ENCODE results near the gene STK32C.
"Not testable (repeated sequence)": the region's sequence is repeated elsewhere in the genome, so short reads cannot be mapped to it uniquely, and the experiment has no call there.

Gene STK32C

GRCh38 chr10:132307823-132308586 lies at the start of gene STK32C:
Gene STK32C, minus strand, starts transcription at chr10:132307950. Its CDS starts 117 bp downstream, at chr10:132307833.
- H3K36me3 ChIP-seq (ENCODE audit: control insufficient read depth, insufficient read depth, low read length) = no peaks in the 10 kb centered on the region
- peaks cover 2% of the 10 kb centered on the region; the same call in 1 of the 2 replicates for H3K9me3 ChIP-seq (ENCODE audit: control insufficient read depth, insufficient read depth, low read length)
- no peak within 1 kb of the TSS for H3K27ac ChIP-seq (ENCODE audit: low read length)
- H3K4me3 ChIP-seq (ENCODE audit: low read length) = peak within 1 kb of the TSS; percentile 82
- H3K27me3 ChIP-seq (ENCODE audit: control insufficient read depth, insufficient read depth, low read length) = peaks cover 14% of the 10 kb centered on the region; the same call in 1 of the 2 replicates
- H3K4me1 ChIP-seq (ENCODE audit: control insufficient read depth, insufficient read depth, low read length) = peaks cover 3% of the 10 kb centered on the region
- no peak for DNase-seq (ENCODE audit: low read depth, low spot score)
- no CpG with 5 or more reads among the region's 84 CpGs for WGBS (ENCODE audit: insufficient coverage, insufficient read length)

- DNase-seq (ENCODE audit: low read depth, low spot score) = no peak
- no peak overlapping the region for H3K27ac ChIP-seq (ENCODE audit: low read length)
- no peaks in the 10 kb centered on the region for H3K4me1 ChIP-seq (ENCODE audit: control insufficient read depth, insufficient read depth, low read length)
- H3K9me3 ChIP-seq (ENCODE audit: control insufficient read depth, insufficient read depth, low read length) = no peaks in the 10 kb centered on the region
- no peaks in the 10 kb centered on the region for H3K27me3 ChIP-seq (ENCODE audit: control insufficient read depth, insufficient read depth, low read length)
- no peaks in the 10 kb centered on the region; the same call in 1 of the 2 replicates for H3K36me3 ChIP-seq (ENCODE audit: control insufficient read depth, insufficient read depth, low read length)
- no peak overlapping the region for H3K4me3 ChIP-seq (ENCODE audit: low read length)
- no CpG with 5 or more reads among the region's 12 CpGs for WGBS (ENCODE audit: insufficient coverage, insufficient read length)
These were observed 49.0 kb upstream of the STK32C start for GRCh38 chr10:132356621-132357195.

- no CpG with 5 or more reads among the region's 13 CpGs for WGBS (ENCODE audit: insufficient coverage, insufficient read length)
- Histone ChIP-seq H3K27ac (ENCODE audit: low read length) (no peak overlapping the region), H3K4me1 (ENCODE audit: control insufficient read depth, insufficient read depth, low read length) (no peaks in the 10 kb centered on the region), H3K36me3 (ENCODE audit: control insufficient read depth, insufficient read depth, low read length) (no peaks in the 10 kb centered on the region; the same call in 1 of the 2 replicates), H3K27me3 (ENCODE audit: control insufficient read depth, insufficient read depth, low read length) (no peaks in the 10 kb centered on the region), H3K9me3 (ENCODE audit: control insufficient read depth, insufficient read depth, low read length) (no peaks in the 10 kb centered on the region), H3K4me3 (ENCODE audit: low read length) (no peak overlapping the region)
- no peak for DNase-seq (ENCODE audit: low read depth, low spot score)
These were observed 48.0 kb upstream of the STK32C start for GRCh38 chr10:132355754-132356153.

GRCh38 chr10:132355297-132355696 lies 47.5 kb upstream of the STK32C start:
- no peak overlapping the region for H3K27ac ChIP-seq (ENCODE audit: low read length)
- no peak for DNase-seq (ENCODE audit: low read depth, low spot score)
- H3K27me3 ChIP-seq (ENCODE audit: control insufficient read depth, insufficient read depth, low read length) = no peaks in the 10 kb centered on the region
- H3K9me3 ChIP-seq (ENCODE audit: control insufficient read depth, insufficient read depth, low read length) = no peaks in the 10 kb centered on the region
- WGBS (ENCODE audit: insufficient coverage, insufficient read length) = no CpG with 5 or more reads among the region's 17 CpGs
- no peak overlapping the region for H3K4me3 ChIP-seq (ENCODE audit: low read length)
- no peaks in the 10 kb centered on the region for H3K4me1 ChIP-seq (ENCODE audit: control insufficient read depth, insufficient read depth, low read length)
- H3K36me3 ChIP-seq (ENCODE audit: control insufficient read depth, insufficient read depth, low read length) = no peaks in the 10 kb centered on the region; the same call in 1 of the 2 replicates

GRCh38 chr10:132354356-132355094 lies 46.8 kb upstream of the STK32C start:
- no CpG with 5 or more reads among the region's 32 CpGs for WGBS (ENCODE audit: insufficient coverage, insufficient read length)

GRCh38 chr10:132353456-132354355 lies 46.0 kb upstream of the STK32C start:
- DNase-seq (ENCODE audit: low read depth, low spot score) = no peak
- no CpG with 5 or more reads among the region's 20 CpGs for WGBS (ENCODE audit: insufficient coverage, insufficient read length)
- H3K4me3 ChIP-seq (ENCODE audit: low read length) = no peak overlapping the region

More at GRCh38 chr10:132354356-132355094, 46.8 kb upstream of the STK32C start:
- no peaks in the 10 kb centered on the region for H3K4me1 ChIP-seq (ENCODE audit: control insufficient read depth, insufficient read depth, low read length)
- no peaks in the 10 kb centered on the region for H3K9me3 ChIP-seq (ENCODE audit: control insufficient read depth, insufficient read depth, low read length)
- no peak overlapping the region for H3K27ac ChIP-seq (ENCODE audit: low read length)
- H3K36me3 ChIP-seq (ENCODE audit: control insufficient read depth, insufficient read depth, low read length) = no peaks in the 10 kb centered on the region; the same call in 1 of the 2 replicates
- DNase-seq (ENCODE audit: low read depth, low spot score) = no peak
- no peaks in the 10 kb centered on the region for H3K27me3 ChIP-seq (ENCODE audit: control insufficient read depth, insufficient read depth, low read length)
- H3K4me3 ChIP-seq (ENCODE audit: low read length) = no peak overlapping the region

GRCh38 chr10:132352462-132353308 lies 44.9 kb upstream of the STK32C start:
- not testable (repeated sequence) for H3K9me3 ChIP-seq (ENCODE audit: control insufficient read depth, insufficient read depth, low read length); H3K27me3 ChIP-seq (ENCODE audit: control insufficient read depth, insufficient read depth, low read length); H3K36me3 ChIP-seq (ENCODE audit: control insufficient read depth, insufficient read depth, low read length); H3K4me3 ChIP-seq (ENCODE audit: low read length); H3K27ac ChIP-seq (ENCODE audit: low read length); H3K4me1 ChIP-seq (ENCODE audit: control insufficient read depth, insufficient read depth, low read length)
- DNase-seq (ENCODE audit: low read depth, low spot score) = peak; percentile 60
- no CpG with 5 or more reads among the region's 44 CpGs for WGBS (ENCODE audit: insufficient coverage, insufficient read length)

More at GRCh38 chr10:132353456-132354355, 46.0 kb upstream of the STK32C start:
- Histone ChIP-seq H3K4me1 (ENCODE audit: control insufficient read depth, insufficient read depth, low read length) (no peaks in the 10 kb centered on the region), H3K36me3 (ENCODE audit: control insufficient read depth, insufficient read depth, low read length) (no peaks in the 10 kb centered on the region; the same call in 1 of the 2 replicates), H3K27me3 (ENCODE audit: control insufficient read depth, insufficient read depth, low read length) (no peaks in the 10 kb centered on the region), H3K27ac (ENCODE audit: low read length) (no peak overlapping the region), H3K9me3 (ENCODE audit: control insufficient read depth, insufficient read depth, low read length) (no peaks in the 10 kb centered on the region)

- DNase-seq (ENCODE audit: low read depth, low spot score) = no peak
- no peaks in the 10 kb centered on the region for H3K9me3 ChIP-seq (ENCODE audit: control insufficient read depth, insufficient read depth, low read length)
- no CpG with 5 or more reads among the region's 25 CpGs for WGBS (ENCODE audit: insufficient coverage, insufficient read length)
These were observed 43.9 kb upstream of the STK32C start for GRCh38 chr10:132351611-132352010.

GRCh38 chr10:132350946-132351345 lies 43.2 kb upstream of the STK32C start:
- no peaks in the 10 kb centered on the region for H3K27me3 ChIP-seq (ENCODE audit: control insufficient read depth, insufficient read depth, low read length)
- no peak overlapping the region for H3K27ac ChIP-seq (ENCODE audit: low read length)
- H3K9me3 ChIP-seq (ENCODE audit: control insufficient read depth, insufficient read depth, low read length) = no peaks in the 10 kb centered on the region
- WGBS (ENCODE audit: insufficient coverage, insufficient read length) = no CpG with 5 or more reads among the region's 17 CpGs
- no peak for DNase-seq (ENCODE audit: low read depth, low spot score)
- H3K4me1 ChIP-seq (ENCODE audit: control insufficient read depth, insufficient read depth, low read length) = no peaks in the 10 kb centered on the region
- H3K36me3 ChIP-seq (ENCODE audit: control insufficient read depth, insufficient read depth, low read length) = no peaks in the 10 kb centered on the region; the same call in 1 of the 2 replicates
- H3K4me3 ChIP-seq (ENCODE audit: low read length) = no peak overlapping the region

More at GRCh38 chr10:132351611-132352010, 43.9 kb upstream of the STK32C start:
- no peak overlapping the region for H3K4me3 ChIP-seq (ENCODE audit: low read length)
- H3K27ac ChIP-seq (ENCODE audit: low read length) = no peak overlapping the region
- no peaks in the 10 kb centered on the region for H3K4me1 ChIP-seq (ENCODE audit: control insufficient read depth, insufficient read depth, low read length)
- no peaks in the 10 kb centered on the region for H3K27me3 ChIP-seq (ENCODE audit: control insufficient read depth, insufficient read depth, low read length)
- no peaks in the 10 kb centered on the region; the same call in 1 of the 2 replicates for H3K36me3 ChIP-seq (ENCODE audit: control insufficient read depth, insufficient read depth, low read length)
